IPS-11a (cell line): ENCODE results near the gene CIPC.
A peak's percentile ranks its signal among the peaks of the same experiment; 100 is the strongest.

Experiments used
- H3K4me3 ChIP-seq: one replicate; pipeline ENCODE4 v1.5.1; 2013; ENCODE audit warnings: low read depth, low read length, control low read depth

CIPC gene

DNA sequence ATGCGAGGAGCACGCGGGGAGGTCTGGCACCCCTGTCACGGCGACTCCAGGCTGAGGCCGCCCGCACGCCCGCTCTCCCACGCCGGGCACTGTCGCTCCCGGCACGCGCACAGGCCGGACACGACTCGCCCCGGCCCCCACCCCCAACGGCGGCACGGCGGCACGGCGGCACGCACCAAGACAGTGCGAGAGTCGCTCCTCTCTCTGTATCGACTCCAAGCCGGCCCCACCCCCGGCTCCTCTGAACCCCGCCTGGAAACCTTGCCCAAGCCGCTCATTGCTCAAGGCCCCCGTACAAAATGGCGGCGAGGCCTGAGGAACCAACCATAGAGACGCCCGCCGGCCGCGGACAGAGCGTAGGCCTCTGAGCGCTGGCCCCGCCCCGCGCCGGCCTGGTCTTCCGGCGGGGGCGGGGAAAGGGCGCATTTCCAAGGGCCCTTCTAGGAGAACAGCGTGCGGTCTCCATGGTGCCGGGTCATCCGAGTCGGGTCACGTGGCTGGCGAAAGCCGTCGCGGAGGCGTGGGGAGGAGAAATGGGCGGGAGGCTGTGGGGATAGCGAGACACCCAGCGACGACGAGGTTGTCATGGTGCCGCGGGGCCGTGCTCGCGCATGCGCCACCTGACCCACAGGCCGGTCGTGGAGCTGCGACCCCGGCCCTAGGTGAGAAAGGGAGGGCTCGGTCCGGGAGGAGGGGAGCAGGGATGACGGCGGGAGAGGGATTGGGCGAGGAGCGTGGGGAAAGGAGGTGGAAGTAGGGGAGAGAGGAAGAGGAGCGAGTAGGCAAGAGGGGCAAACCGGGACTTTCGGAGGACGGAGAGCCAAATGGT is at the start of gene CIPC:
TSS of gene CIPC (plus strand) at position 559 of the 829 bp plus-strand sequence. CDS start 7,451 bp downstream, outside the sequence.
- peak within 1 kb of the TSS; percentile 96 for H3K4me3 ChIP-seq

- no peak overlapping the region for H3K4me3 ChIP-seq
Measured at GRCh38 chr14:77051116-77051515, 46.9 kb upstream of the CIPC start.

- no peak overlapping the region for H3K4me3 ChIP-seq
Measured at GRCh38 chr14:77052281-77053044, 45.6 kb upstream of the CIPC start.

- no peak overlapping the region for H3K4me3 ChIP-seq
Measured at GRCh38 chr14:77053046-77053841, 44.8 kb upstream of the CIPC start.

DNA sequence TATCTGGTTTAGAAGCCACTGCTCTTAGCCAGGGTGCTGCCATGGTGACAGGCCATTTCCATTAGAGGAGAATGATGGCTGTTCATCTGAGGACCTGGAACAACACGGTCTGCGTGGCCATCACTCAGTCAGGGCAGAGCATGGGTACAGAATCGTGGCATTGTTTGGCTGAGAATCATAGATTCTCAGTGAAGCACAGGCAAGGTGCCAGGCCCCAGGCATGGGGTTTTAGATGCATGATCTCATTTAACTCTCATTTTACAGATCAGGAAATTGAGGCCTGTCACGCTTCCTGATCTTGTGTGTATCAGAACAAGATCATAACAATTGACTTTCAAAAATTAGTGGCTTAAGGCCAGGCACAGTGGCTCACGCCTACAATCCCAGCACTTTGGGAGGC is 42.8 kb upstream of the CIPC start:
- no peak overlapping the region for H3K4me3 ChIP-seq

- H3K4me3 ChIP-seq: no peak overlapping the region
Measured at GRCh38 chr14:77055981-77056380, 42.1 kb upstream of the CIPC start.

GRCh38 chr14:77058117-77058516 is 39.9 kb upstream of the CIPC start:
- no peak overlapping the region for H3K4me3 ChIP-seq

DNA sequence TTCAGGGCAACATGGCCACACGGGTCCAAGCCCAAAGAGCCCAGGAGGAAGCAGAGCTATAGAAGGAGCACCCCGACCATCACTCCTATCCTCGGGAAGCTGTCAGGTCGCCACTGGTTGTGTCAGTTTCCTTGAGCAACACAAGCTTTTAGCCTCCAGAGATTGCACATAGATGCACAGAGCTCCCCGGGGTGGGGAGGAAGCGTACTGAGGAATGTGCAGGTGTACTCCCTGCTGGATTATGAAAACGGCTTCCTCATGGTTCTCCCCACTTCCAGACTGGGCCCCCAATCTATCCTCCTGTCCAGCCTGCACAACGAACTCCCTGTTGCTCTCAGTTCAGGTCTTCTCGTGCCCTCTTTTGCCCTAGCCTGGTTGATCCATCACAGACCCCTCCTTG is 39.3 kb upstream of the CIPC start:
- H3K4me3 ChIP-seq: no peak overlapping the region

- no peak overlapping the region for H3K4me3 ChIP-seq
Measured at GRCh38 chr14:77059276-77059915, 38.7 kb upstream of the CIPC start.

DNA sequence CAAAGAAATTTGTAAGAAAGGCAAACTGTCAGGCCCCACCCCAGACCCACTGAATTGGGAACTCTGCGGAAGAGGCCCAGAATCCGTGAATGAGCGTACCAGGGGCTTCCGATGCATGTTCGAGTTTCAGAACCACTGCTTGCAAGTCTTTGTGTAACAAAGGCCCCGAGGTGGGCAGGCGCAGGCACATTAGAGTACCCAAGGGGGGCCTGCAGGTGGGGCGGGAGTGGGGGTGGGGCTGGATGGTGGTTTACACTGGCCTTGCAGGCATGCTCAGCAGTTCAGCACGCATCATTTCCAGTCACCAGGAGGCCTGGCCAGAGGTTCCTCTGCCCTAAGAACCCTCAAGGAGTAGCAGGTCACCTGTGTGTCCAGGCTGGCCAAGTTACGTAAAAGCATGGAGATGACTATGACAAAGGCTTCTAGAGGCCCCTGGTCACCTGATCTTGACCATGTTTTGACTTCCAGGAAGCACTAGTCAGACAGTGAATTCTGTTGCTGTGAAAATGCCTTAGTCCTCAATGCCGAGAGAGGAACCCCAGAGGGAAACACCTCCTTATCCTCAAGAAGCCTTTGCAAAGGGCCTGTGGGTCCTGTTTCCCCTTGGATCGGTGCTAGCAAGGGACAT is 36.3 kb upstream of the CIPC start:
- no peak overlapping the region for H3K4me3 ChIP-seq

- no peak overlapping the region for H3K4me3 ChIP-seq
Measured at GRCh38 chr14:77062261-77062660, 35.8 kb upstream of the CIPC start.

DNA sequence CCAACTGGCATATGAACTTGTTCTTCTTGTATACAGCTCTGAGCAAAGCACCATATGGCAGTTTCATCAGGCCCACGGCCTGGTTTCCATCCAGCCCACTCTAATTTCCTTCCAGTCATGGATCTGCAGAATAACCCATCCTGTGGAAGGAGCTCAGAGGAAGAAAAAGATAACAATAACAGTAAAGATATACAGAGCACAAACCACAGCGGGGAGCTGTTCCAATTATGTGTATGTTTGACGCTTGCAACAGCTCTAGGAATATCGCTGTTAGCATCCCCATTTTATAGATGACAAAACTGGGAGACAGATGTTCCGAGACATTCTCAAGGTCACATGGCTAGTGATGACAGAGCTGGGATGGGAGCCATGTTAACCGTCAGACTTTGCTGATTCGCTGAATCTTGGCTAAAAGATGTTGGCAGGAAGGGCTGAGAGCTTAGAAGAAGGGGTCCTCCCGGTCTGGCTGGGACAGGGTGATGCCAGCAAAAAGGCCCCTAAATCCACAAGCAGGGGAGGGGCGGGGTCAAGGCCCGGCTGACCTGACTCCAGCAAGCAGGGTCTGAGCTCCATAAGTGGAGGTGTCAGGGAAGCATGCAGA is 34.4 kb upstream of the CIPC start:
- no peak overlapping the region for H3K4me3 ChIP-seq

DNA sequence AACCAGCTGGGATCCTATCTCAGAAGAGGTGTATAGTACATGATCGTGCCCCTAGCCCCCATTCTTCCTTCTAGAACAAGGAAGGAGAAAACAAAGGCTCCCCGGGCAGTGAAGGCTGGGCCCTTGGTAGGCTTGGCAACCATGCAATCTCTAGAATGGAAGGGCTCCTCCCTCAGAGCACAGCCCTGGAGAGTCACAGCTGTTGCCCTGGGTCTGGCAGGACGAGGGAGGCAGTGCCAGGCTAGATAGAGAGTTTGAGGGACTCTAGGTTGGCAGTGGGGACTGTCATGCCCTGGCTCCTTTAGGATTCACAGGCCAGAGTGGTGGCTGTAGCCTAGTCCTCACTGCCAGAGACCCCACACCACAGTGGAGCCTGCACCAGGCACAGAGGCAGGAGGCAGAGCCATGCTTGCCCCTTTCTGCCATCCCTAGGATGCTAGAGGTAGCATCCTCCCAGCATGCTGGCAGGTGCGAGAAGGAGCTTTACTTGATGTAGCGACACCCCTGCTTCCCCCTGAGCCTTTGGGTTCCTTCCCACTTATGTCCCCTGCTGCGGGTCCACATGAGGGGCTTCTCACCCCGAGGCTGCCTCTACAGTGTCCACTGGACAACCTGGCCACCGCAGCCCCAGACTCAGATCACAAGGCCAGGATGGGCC is 33.4 kb upstream of the CIPC start:
- H3K4me3 ChIP-seq: no peak overlapping the region

DNA sequence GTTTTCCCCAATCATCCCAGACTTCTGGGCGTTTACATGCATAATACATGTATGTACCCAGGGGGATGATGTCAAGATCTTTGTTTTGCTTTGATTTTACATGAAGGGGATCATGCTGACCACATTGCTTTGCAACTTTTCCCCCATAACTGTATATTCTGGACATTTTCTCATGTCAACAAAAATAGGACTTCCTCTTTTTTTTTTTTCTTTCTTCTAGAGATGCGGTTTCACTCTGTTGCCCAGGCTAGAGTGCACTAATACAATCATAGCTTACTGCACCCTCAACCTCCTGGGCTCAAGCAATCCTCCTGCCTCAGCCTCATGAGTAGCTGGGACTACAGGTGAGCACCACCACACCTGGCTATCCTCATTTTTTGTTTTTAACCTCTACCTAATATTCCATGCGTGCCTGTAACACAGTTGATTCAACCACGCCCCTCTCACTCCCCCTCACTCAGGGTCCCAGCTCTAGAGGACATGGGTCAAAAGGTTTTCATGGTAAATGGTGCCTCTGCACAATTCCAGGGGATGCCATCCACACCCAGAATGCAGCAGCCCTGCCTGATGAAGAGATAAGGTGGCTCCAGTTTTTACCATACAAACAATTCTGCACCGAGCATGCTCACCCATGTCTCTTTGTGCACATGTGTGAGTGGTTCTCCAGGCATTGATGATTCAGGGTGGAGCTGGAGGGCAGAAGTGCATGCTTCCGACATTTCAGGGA is 32.0 kb upstream of the CIPC start:
- H3K4me3 ChIP-seq: no peak overlapping the region

DNA sequence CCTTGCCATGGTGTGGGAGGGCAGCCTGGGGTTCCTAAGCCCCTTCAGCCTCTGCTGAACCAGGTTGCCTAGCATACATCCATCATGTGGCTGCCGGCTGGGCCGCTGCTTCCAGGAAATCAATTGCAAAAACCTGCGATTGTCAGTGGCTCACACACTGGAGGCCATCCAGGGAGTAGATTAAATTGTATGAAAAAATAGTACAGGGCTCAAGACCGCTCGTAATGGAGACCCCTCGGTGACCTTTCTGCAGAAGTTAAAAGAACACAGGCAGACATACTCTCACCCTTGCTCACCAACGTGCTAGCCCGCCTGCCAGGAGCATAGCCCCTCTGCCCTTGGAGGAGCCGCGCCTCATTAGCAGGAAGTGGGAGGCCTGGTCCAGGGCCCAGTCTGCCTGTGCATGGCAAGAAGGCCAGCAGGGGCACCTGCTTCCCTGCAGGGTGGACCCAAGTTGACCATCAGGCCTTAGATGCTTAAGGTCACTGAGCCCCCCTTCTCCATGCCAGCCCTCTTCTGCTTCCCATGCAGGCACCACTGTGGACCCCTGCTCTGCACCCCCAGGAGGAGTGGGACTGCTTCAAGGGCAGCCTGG is 31.4 kb upstream of the CIPC start:
- H3K4me3 ChIP-seq: no peak overlapping the region

GRCh38 chr14:77067632-77068516 is 30.2 kb upstream of the CIPC start:
- H3K4me3 ChIP-seq: no peak overlapping the region

DNA sequence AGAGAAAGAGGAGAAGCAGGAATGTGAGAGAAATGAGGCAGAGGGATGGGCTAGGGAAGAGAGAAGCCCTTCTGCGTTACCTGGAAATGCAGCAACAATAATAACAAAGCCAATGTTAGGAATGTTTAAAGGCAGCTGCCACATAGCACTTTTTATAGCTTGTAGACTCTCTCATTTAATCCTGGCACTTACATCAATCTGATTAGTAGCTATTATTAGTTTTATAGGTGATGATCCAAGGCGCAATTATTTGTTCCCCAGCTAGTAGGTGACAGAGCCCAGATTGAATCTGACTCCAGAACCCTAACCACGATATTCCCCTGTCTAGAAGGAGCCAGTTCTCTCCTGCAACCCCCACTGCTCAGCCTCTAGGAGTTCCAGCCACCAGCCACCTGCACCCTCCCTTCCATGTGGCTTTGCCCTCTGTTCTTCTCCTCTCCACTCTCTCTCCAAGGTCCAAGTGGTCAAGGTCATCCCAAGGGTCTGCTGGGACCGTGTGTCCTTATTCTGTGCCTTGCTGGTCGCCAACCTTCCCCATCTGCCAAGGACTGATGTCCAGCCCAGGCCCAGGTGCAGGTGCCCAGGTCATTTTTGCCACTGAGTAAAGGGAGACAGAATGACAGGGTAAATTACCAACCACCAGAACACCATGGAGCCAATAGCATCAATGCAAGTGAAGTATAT is 29.4 kb upstream of the CIPC start:
- no peak overlapping the region for H3K4me3 ChIP-seq
